A549 (cell line): ENCODE data around the gene STRN3. TPM values are rescaled to one million over a fixed set of nuclear protein-coding genes. Genes with fewer than 3 reads are reported as not detected.

Experiments used
- ATAC-seq, 2 experiments: fragments of 200-7000 bp in 1 of 2; fragments of >200 bp in 1 of 2; cut with Nextera tagmentation in 1 of 2; cut with Tn5 transposase in 1 of 2; 3 replicates each; pipeline versions ENCODE4 v1.8.0 to v1.9.1; 2018 to 2020; ENCODE audit warnings: mild to moderate bottlenecking in 1 of 2, moderate library complexity in 1 of 2
- CTCF ChIA-PET: fragments of 300-600 bp; sonication (Branson Sonifier 250); formaldehyde crosslinking; extraction: SDS; loops from one replicate; lab custom pipeline; 2021; ENCODE audit warnings: antibody characterized with exemption, inconsistent platforms; lab: Yijun Ruan, JAX
- POLR2A ChIA-PET: fragments of 350-600 bp; formaldehyde crosslinking; extraction: SDS; loops from one replicate; lab custom pipeline; 2021; ENCODE audit warnings: antibody characterized with exemption, inconsistent platforms; lab: Yijun Ruan, JAX
- DNase-seq, 2 experiments: peaks; one replicate each; pipeline versions ENCODE4 v3.0.0 to v3.0.0-alpha.2; 2011 to 2016; ENCODE audit warnings: low read depth in 1 of 2, low spot score in 1 of 2
- FAIRE-seq: peaks from 2 replicates; lab custom pipeline; 2011; peaks lifted over from hg19 to GRCh38; lab: Jason Lieb, UNC
- H3K27ac ChIP-seq, 2 experiments: fragments of >200 bp; sonication (Bioruptor Twin); formaldehyde crosslinking; 3 replicates each; pipeline ENCODE4 v1.5.1; 2016 to 2017
- H3K4me1 ChIP-seq: fragments of >200 bp; sonication (Bioruptor Twin); formaldehyde crosslinking; 3 replicates; pipeline ENCODE4 v1.6.1; 2016
- H3K4me2 ChIP-seq: fragments of >200 bp; sonication (Bioruptor Twin); formaldehyde crosslinking; 3 replicates; pipeline ENCODE4 v1.6.1; 2016
- H3K4me3 ChIP-seq: fragments of >200 bp; sonication (Bioruptor Twin); formaldehyde crosslinking; 3 replicates; pipeline ENCODE4 v1.5.1; 2016
- H3K9me3 ChIP-seq: fragments of >200 bp; sonication (Bioruptor Twin); formaldehyde crosslinking; 3 replicates; pipeline ENCODE4 v1.6.1; 2016
- CBX2 ChIP-seq: fragments of 200-600 bp; sonication (generic); IDR thresholded peaks from 2 replicates; pipeline ENCODE4 v1.6.1; 2016; ENCODE audit warnings: low read depth, mild to moderate bottlenecking, borderline replicate concordance
- CBX8 ChIP-seq: fragments of 200-600 bp; sonication (generic); IDR thresholded peaks from 2 replicates; pipeline ENCODE4 v1.6.1; 2016
- CEBPB ChIP-seq, 2 experiments: fragments of >200 bp in 1 of 2; sonication (Bioruptor Twin) in 1 of 2; formaldehyde crosslinking in 1 of 2; IDR thresholded peaks; 2 replicates each; pipeline ENCODE4 v1.6.1; 2012 to 2016
- EP300 ChIP-seq, 2 experiments: fragments of >200 bp; sonication (Bioruptor Twin); formaldehyde crosslinking; IDR thresholded peaks; 2 replicates in 1 of 2; 3 replicates in 1 of 2; pipeline ENCODE4 v1.6.1; 2016 to 2017
- FOSL2 ChIP-seq, 2 experiments: fragments of 450-650 bp in 1 of 2; fragments of >200 bp in 1 of 2; sonication (Bioruptor Twin) in 1 of 2; formaldehyde crosslinking; IDR thresholded peaks; 2 replicates each; pipeline versions ENCODE4 v1.5.0 to v1.6.1; 2016 to 2020; ENCODE audit warnings: mild to moderate bottlenecking in 1 of 2, moderate library complexity in 1 of 2
- HOXA7 ChIP-seq: fragments of 250-450 bp; sonication (Bioruptor Pico); IDR thresholded peaks from 2 replicates; pipeline ENCODE4 v1.5.0; 2020; ENCODE audit warnings: mild to moderate bottlenecking, moderate library complexity
- HOXB13 ChIP-seq: fragments of 250-450 bp; sonication (Bioruptor Pico); IDR thresholded peaks from 2 replicates; pipeline ENCODE4 v1.5.0; 2020; ENCODE audit warnings: low read depth, mild to moderate bottlenecking, moderate library complexity
- JUN ChIP-seq, 2 experiments: fragments of >200 bp; sonication (Bioruptor Twin); formaldehyde crosslinking; IDR thresholded peaks; 2 replicates in 1 of 2; 3 replicates in 1 of 2; pipeline ENCODE4 v1.6.1; 2016 to 2017
- JUNB ChIP-seq: fragments of >200 bp; sonication (Bioruptor Twin); formaldehyde crosslinking; IDR thresholded peaks from 2 replicates; pipeline ENCODE4 v1.6.1; 2016
- NFE2L2 ChIP-seq: fragments of 150-350 bp; conservative IDR thresholded peaks from 2 replicates; pipeline ENCODE4 v1.6.1; 2014; ENCODE audit warnings: low read length
- NPAS2 ChIP-seq: fragments of 250-450 bp; sonication (Bioruptor Pico); IDR thresholded peaks from 2 replicates; pipeline ENCODE4 v1.8.0; 2022; ENCODE audit warnings: mild to moderate bottlenecking, moderate library complexity, borderline replicate concordance
- POLR2A ChIP-seq: IDR thresholded peaks from 2 replicates; pipeline ENCODE4 v1.6.1; 2012; ENCODE audit warnings: mild to moderate bottlenecking, low read length
- RAD21 ChIP-seq, 2 experiments: fragments of >200 bp in 1 of 2; sonication (Bioruptor Twin) in 1 of 2; formaldehyde crosslinking in 1 of 2; IDR thresholded peaks in 1 of 2; conservative IDR thresholded peaks in 1 of 2; 2 replicates in 1 of 2; 3 replicates in 1 of 2; pipeline ENCODE4 v1.6.1; 2012 to 2018; ENCODE audit warnings: inconsistent platforms in 1 of 2
- REST ChIP-seq: fragments of 200-600 bp; sonication (generic); IDR thresholded peaks from 2 replicates; pipeline ENCODE4 v1.6.1; 2016; ENCODE audit warnings: antibody characterized with exemption, mild to moderate bottlenecking, moderate library complexity
- TFCP2L1 ChIP-seq: fragments of 250-450 bp; sonication (Bioruptor Pico); IDR thresholded peaks from 2 replicates; pipeline ENCODE4 v1.5.0; 2021; ENCODE audit warnings: mild to moderate bottlenecking
- ZNF302 ChIP-seq: fragments of 250-450 bp; sonication (Bioruptor Pico); IDR thresholded peaks from 2 replicates; pipeline ENCODE4 v1.9.0; 2021; ENCODE audit warnings: inconsistent platforms, mild to moderate bottlenecking, moderate library complexity
- WGBS: methylation state at CpG from one replicate; pipeline ENCODE4 v1.1.6; 2017; ENCODE audit errors: missing lambda C conversion rate; 5-methylcytosine and 5-hydroxymethylcytosine counted together
- polyA plus RNA-seq, 4 experiments: library from polyadenylated mRNA; depleted of rRNA in 3 of 4; stranded (reverse); fragments of >200 nt; fragmentation: RNase III in 1 of 4; extraction: RNeasy Plus Mini Kit Qiagen cat#74134 plus additional on column Dnase treatment in 1 of 4; gene quantifications; 2 replicates in 3 of 4; 3 replicates in 1 of 4; pipeline ENCODE4 v1.2.3, GENCODE V29; 2011 to 2017

The STRN3 gene
- polyA plus RNA-seq, 2 of the 4 experiments (the other 2 are of a cell fraction): 22.1 to 44.8 TPM

DNA sequence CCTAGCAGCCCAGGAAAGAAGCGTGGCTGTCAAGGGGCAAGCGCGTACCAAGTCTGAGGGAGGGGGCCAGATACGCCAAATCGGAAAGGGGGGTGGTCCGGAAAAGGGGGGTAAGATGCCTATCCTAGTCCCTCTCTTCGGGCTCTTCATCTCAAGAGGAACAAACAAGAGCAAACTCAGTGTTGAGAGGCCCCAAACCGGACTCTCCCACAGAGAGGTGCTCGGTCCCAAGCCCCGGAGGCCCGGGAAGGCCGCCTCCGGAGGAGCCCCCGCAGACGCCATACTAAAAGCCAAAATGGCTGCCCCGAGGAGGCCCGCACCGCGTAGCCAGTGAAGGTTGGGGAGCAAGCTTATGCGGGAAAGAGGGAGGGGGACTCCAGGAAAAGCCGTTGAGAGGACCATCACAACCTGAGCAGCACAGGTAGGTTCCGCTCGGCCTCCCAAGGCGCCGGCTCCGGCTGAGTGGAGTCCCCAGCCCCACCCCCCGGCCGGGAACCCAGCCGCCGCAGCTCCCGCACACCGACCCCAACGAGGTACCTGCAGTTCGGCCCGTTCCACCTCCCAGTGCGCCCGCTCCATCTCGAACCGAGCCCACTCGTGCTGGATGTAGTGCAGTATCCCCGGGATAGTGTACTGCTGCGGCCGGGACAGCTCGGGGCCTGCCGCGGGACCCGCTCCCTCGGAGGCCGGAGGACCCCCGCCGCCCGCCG is 657 bp downstream of the STRN3 start, which contains the start of gene AP4S1:
AP4S1 (plus strand) TSS at position 283 of the 710 bp plus-strand sequence. CDS start 40,548 bp downstream, outside the sequence.
- TF ChIP-seq RAD21 (conservative IDR thresholded peaks at IDR 0.05 in 1 of 2, IDR thresholded peaks at IDR 0.05 in 1 of 2) (no peak), CBX2 (no peak), NFE2L2 (no peak), POLR2A (peak; percentile 36)
- FAIRE-seq (no peak), DNase-seq (peak; percentile 25 to 31), ATAC-seq (peak; percentile 62 to 73)
- POLR2A ChIA-PET: interaction anchor here (1.7 to 1.9 kb wide), 2 partner anchors 183 to 394 kb away, joined by 10 to 13 read pairs; partner anchors contain the start of genes HEATR5A and HECTD1
- no peaks in the 10 kb centered on the region for H3K9me3 ChIP-seq
- peak within 1 kb of the TSS; percentile 99 for H3K4me3 ChIP-seq
- H3K4me1 ChIP-seq: peaks cover 47% of the 10 kb centered on the region
- CTCF ChIA-PET: interaction anchor here (0.6 to 1.6 kb wide), 5 partner anchors 13 to 47 kb away, joined by 3 to 5 read pairs (median 4); no protein-coding TSS in a partner anchor
- peak within 1 kb of the TSS; percentile 99 for H3K27ac ChIP-seq
- WGBS: 1% methylated on average over 40 of the region's 53 CpGs
- peak within 1 kb of the TSS; percentile 87 for H3K4me2 ChIP-seq

DNA sequence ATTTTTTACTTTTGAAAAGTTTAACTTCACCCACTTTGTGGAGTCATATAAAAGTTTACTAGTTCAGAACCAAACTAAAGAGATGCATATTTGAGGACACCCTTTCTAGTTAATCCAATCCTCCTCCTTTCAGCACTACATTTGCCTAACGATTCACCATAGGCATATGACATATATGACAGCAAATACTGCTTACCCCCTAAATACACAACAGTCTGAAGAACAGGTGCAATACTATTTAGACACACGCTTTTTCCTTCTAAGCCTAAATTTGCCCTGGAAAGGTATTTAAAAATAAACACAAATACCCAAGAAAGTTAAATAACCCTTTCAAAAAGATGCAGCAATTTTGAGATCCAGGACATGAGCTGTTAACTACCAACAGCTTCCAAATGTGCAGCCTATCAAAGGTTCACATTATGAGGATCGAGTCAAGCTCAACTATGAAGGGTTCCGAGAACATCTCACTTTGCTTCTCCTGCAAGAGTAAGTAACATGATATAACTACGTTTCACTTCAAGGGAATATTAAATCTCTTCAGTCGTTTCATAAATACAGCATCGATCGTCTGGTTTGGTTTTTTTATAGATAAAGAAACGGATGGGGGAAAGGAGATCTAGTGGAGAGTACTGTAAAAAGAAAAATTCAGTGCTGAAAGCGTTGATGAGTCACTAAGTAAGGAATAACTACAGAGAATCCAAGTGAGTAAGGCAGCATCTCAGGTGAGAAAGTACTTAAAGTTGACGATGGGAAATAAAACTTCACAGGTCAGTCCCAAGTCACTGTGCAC is 1.4 kb downstream of the STRN3 start:
- peak overlapping the region; percentile 99 for H3K27ac ChIP-seq
- ATAC-seq: no peak
- H3K4me1 ChIP-seq: peaks cover 40% of the 10 kb centered on the region
- H3K9me3 ChIP-seq: no peaks in the 10 kb centered on the region
- FAIRE-seq: no peak
- peak overlapping the region; percentile 85 for H3K4me2 ChIP-seq
- TF ChIP-seq TFCP2L1 (CRISPR knock-in tag) (no peak), CBX8 (no peak), FOSL2 (IDR thresholded peaks at IDR 0.05) (no peak), FOSL2 (CRISPR knock-in tag; IDR thresholded peaks at IDR 0.05) (peak; percentile 68), CEBPB (IDR thresholded peaks at IDR 0.05) (no peak), JUNB (no peak), ZNF302 (CRISPR knock-in tag) (no peak), JUN (IDR thresholded peaks at IDR 0.05) (no peak), HOXB13 (no peak)
- DNase-seq: no peak
- WGBS: 7% methylated on average over 11 of the region's 11 CpGs
- ChIA-PET POLR2A (interaction anchor here (1.9 kb wide), 1 partner anchor 395 kb away, joined by 10 read pairs; the partner anchor contains the start of gene HEATR5A), CTCF (interaction anchor here (1.0 to 1.6 kb wide), 2 partner anchors 32 to 58 kb away, joined by 3 to 4 read pairs; no protein-coding TSS in a partner anchor)
- H3K4me3 ChIP-seq: peak overlapping the region; percentile 99

DNA sequence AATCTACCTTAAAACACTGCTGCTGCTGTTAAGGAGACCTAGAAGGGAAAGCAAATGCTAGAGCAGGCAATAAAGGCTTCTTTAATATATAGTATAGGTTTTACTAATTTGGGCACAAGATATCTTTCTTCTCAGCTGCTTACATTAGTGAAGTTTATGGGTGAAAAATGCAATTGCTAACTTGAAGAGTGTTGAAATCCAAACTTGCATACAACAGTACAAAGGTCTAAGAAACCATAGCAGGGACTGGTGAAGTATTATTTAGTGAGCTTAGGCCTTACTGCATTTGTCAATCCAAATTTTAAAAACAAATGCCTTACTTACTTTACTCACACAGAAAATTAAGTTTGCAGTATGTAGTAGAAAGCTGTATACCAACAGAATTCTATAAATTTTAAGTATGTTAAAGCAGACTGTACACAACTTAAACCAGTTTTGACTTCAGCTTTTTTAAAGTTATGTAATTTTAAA is 2.1 kb downstream of the STRN3 start:
- Histone ChIP-seq H3K4me2 (peak overlapping the region; percentile 85), H3K9me3 (no peaks in the 10 kb centered on the region), H3K4me1 (peaks cover 32% of the 10 kb centered on the region), H3K27ac (no peak overlapping the region), H3K4me3 (peak overlapping the region; percentile 99; the same call in 2 of the 3 replicates)
- DNase-seq (no peak), ATAC-seq (no peak), FAIRE-seq (no peak)
- no peak for TF ChIP-seq REST
- no peak for TF ChIP-seq POLR2A
- no peak for TF ChIP-seq NPAS2 (CRISPR knock-in tag)
- TF ChIP-seq EP300 (IDR thresholded peaks at IDR 0.05): no peak
- no peak for TF ChIP-seq HOXA7 (CRISPR knock-in tag)
- ChIA-PET POLR2A (no interaction called here), CTCF (interaction anchor here (1.0 to 1.8 kb wide), 2 partner anchors 41 to 59 kb away, joined by 3 to 4 read pairs; no protein-coding TSS in a partner anchor)
